ENCODE measurements around the gene NELL1.
A peak's percentile ranks its signal among the peaks of the same experiment; 100 is the strongest.

Gene NELL1

DNA sequence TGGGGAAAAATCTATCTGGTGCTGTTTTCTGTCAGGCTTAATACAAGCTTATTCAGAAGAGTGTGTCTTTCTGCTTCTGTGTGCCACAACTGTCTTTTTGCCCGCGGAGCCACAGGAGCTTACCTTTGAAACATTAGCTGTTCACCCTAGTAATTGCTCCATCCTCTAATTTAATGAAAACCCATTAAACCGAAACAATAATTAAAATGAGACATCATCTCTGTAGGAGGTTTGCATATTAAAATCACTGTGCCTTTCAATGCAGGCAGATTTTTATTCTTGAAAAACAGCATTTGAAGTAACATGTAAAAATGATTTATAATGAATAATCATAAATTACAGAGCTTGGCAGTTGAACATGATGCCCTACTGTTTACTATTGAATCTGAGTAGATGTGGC, 102.3 kb downstream of the NELL1 start:
- no peak for DNase-seq

DNA sequence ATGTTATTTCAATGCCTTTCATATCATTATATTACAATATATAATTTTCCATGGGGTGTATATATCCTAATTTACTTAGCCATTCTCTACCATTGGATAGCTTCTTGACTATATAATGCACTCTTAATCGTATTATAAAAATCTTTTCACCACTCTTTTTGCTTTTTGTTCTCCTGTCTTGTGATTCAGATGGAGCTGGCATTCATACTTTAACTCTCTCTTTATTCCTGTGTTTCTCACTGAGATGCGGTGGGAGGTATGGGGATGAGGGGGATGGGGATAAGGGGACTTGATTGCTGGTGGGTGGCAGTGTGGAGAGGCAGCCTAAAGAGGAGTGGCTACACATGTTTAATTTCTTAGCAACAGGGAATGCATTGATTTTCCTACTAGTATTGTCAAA, 105.9 kb downstream of the NELL1 start:
- no peak for DNase-seq

DNA sequence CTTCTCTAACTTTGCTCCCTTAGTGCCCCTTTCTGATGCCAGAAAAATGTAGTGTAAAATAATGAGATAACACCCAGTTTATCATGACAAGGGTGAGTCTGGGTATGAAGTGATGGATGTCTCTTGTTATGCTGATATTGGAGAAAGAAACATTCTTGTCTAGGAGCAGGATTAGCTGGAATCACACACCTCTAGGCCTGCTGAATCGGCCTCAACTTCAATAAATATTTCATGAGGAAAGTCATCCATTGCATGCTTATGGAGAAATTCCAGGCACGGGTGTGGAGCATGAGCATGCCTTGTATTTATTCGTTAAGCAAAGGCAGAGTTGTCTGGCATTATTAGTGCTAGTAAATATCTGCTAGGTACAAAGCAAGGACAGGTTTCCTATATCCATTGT, 113.4 kb downstream of the NELL1 start:
- no peak for DNase-seq

DNA sequence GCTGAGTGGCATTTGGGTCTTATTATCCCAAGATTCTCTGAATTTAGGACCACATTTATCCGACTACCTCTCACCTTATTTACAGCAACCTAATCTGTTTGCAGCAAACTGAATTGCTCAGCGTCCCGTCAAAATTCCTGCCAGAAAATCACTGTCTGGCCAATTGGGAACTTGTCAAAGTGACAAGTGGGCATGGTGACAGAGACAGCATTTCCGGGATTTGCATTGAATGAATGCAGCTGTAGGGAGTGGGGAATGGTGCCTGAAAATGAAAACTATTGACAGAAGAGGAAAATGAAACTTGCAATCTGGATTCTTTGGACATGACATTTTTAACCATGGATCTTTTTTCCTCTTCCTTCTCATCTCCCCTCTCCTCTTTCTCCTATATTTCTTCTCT, 113.8 kb downstream of the NELL1 start:
- DNase-seq = no peak

DNA sequence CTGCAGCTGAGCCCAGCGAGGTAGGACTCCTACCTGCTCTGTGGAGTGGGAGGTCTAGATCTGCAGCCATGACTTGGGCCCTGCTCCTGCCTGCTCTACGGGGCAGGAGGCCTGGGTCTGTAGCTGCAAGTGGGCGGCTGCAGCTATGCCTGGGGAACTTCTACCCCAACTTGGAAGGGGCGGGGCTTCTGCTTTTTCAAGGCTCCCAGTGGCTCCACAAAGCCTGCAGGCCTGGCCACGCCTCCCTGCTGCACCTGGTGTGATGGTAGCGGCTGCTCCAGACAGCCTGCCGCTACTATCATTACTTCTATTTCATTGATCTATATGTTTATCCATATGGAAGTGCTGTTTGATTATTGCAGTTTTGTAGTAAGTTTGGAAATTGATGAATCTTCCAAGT, 121.2 kb downstream of the NELL1 start:
- no peak for DNase-seq

DNA sequence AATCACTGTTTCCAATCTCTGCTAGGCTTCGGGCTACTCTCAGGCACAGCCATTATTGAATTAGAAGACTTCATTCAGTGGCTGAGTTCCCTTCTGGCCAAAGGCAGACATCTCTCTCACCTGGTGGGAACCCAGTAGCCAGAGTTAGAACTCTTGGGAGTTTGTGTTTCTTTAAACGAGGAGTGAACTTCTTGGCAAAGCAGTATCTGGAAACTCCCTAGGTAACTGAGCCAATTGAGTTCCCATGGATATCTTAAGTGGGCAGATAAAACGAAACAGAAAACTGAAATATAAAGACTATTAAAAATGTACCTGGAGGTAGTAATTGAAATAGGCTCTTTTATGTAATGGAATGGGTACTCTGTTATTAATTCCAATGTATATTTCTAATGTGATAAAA, 125.6 kb downstream of the NELL1 start:
- DNase-seq = no peak

DNA sequence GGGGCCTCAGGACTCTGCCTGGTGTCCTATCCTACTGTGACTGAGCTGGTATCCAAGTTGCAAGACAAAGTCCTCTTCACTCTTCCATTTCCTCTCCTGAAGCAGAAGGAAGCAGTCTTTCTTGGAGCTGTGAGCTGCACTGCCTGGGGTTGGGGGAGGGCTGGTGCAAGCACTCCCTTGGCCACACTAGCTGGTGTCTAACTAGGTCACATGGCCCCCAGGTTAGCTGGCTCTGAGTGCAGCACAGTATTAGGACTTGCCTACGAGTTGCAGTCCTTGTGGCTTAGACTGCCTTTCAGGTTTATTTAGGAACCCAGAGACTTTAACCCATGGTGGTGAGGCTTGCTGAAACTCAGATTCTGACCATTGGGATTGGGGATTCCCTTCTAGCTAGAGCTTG, 138.9 kb downstream of the NELL1 start:
- no peak for DNase-seq

DNA sequence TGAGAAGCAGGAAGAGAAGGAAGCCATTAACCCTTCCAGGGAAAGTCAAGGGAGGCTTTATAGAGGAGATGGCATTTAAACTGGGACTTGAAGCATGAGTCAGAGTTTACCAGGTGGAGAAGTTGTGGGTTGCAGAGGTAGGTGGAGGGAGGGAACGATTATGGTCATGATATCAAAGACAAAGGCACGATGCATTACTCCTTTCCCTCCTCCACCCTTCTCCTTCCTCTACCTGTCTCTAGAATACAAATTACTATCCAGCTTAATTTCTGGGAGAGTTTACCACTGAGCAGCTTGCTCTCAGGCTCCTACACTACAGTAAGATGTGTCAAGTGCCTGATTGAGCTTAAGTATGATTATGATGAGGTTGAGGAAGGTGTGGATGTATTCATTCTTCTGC, 151.7 kb downstream of the NELL1 start:
- DNase-seq = no peak

DNA sequence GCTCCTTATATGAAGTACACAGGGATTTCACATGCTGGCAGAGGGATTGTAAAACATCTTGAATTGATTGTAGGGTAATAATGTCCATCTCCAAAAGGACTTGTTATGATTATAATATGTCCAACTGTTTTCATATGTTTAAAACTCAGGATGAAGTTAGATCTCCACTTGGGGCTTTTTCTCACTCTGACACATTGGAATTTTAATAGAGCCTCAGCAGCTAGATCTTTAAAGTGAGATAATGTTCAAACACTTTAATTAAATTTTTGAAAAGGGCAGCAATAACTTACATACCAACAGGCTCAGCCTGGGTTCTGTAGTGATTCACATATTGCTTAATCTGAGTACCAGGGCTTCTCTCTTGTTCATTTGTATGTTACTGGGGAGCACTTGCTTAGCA, 152.1 kb downstream of the NELL1 start:
- no peak for DNase-seq

DNA sequence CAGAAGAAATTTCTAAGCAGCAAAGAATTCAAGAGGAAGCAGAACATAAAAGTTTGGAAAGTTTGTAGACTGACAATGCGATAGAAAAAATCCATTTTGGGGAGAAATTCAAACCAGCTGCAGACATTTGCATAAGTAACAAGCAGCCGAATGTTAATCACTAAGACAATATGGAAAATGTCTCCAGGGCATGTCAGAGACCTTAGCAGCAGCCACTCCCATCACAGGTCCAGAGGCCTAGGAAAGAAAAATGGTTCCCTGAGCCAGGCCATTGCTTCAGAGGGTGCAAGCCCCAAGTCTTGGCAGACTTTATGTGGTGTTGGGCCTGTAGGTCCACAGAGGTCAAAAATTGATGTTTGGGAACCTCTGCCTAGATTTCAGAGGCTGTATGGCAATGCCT, 155.4 kb downstream of the NELL1 start:
- no peak for DNase-seq

DNA sequence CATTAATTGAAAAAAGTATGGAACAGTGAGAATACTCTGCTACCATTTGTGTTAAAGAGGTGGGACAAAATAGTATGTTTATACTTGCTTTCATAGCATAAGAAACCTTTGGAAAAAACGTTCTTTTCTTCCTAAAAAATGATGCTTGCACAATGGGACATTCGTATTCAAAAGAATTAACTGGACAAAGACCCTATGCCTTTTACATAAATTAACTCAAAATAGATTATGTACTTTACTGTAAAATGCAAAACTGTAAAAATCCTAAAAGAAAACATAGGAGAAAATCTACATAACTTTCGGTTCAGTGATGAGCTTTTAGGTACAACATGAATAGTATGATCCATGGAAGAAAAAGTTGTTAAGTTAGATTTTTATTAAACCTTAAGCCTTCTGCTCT, 166.2 kb downstream of the NELL1 start:
- DNase-seq = no peak

DNA sequence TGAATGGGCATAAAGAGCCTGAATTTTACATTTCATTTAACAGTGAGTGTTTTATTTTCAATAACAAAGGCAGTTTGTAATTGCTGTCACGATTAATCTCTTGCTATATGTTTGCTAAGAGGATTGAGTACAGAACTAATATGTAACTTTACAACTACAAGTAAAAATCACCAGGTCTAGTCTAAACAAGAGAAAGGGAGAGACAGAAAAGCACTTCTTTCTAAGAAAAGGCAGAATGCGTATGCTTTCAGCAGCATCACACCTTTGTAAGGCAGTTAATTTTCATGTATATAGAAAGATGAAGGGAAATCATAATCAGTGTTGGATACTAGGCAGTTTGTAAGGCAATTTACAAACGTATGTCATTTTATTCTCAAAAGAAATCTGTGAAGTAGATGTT, 169.8 kb downstream of the NELL1 start:
- no peak for DNase-seq

DNA sequence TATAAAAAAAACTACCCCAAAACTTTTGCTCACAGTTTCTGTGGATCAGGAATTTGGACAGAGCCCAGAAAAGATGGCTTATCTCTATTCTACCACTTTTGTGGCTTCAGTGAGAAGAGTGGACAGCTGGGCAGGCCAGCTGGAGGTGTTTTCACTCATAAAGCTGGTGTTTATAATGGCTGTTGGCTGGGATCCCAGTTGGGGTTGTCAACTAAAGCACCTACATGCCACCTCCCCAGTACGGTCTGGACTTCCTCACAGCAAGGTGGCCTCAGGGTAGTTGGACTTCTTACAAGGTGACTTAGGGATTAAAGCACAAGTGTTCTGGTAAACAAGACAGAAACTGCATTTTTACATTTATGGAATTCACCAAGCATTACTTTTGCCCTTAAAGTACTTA, 171.0 kb downstream of the NELL1 start:
- no peak for DNase-seq

DNA sequence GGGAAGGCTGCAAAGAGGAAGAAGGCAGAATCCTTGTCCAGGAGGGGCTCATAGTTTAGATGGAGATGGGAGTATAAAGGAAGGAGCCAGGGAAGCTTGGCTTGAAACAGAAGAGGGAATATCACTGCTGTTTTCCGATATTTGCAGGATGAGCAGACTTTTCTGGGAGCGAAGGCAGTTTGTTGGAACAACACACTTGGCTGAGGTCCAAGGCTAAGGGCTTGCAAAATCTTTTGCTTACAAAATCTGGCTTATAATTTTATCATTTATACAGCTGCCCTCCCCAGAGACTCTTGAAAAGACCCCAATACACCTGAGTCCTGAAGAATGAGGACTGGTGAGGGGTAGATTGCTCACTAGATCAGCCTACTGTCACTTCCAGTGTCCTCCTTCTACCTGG, 174.8 kb downstream of the NELL1 start:
- DNase-seq = no peak

DNA sequence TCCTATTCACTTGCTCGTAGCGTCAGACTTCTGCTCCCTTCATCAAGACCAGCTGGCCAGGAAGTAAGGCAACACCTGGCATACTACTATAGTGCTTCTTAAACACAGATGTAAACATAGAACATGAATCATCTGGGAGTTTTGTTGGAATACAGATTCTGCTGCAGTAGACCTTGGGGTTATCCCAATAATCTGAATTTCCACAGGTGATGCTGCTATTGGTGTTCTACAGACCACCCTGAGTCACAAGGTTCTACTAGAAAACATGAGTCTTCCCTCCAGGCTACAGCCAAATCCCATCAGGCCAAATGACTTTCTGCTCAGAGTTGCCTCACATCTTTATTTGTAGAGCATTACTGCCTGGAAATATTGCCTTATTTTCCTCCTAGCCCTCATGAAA, 175.2 kb downstream of the NELL1 start:
- no peak for DNase-seq

DNA sequence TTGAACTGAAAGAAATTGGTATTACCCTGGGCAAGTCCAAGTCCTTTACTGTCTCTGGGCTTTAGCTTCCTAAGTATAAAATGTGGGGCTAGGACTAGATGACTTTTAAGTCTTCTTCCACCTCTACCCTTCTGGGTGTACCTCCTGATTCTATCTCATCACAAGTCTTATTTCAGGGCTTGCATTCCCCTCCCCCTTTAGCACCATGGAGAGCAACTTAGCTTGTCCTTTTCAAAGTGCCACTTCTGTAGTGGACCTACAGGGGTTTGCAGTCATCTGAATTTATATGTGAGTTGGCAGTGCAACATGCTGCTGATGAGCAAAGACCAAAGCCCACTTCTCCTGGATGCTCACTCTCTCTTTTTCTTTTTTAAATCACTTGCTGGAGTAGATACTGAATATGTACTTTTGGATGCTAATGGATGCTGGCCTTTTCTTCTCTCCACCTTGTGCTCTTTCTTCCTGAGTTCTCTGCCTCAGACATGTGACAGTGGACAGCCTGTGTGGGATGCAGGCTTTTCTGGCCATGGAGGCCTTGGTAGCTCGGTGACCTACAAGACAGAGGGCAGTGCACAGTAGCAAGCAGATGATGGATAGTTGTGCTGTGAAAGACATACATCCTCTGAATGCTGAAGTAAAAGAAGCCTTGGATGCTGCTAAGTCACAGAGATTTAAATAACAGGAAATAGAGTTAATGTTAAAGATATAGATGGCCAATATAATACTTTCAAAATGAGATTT, 185.0 kb downstream of the NELL1 start:
- DNase-seq = no peak

DNA sequence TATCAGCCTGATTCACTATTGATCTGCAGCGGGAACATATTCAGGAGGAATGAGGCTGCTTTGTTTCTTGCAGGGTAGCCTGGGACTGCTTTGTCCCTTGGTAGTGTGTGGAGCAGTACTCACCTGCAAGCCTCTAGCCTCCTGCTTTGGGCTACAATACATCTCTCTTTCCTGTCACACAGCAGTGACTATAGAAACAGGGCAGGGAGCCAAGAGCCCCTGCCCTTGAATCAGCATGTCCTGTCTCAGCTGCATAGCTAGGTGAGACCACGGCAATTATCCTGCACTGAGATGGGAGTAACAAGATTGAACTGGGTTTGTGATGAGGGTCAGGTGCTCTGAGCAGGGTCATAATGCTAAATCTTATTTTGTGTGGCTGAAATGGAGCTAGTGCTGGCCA, 191.9 kb downstream of the NELL1 start:
- no peak for DNase-seq

DNA sequence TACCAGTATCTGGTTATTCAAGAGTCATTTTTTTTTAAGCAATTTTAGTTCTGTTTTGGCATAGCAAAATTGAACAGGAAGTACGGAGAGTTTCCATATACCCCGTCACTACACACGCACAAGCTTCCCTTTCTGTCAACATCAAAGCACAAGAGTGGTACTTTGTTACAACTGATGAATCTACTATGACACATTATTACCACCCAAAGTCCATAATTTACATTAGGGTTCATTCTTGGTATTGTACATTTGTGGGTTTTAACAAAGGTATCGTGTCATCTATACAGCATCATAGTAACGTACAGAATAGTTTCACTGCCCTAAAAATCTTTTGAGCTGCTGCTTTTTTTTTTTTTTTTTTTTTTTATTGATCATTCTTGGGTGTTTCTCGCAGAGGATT, 192.9 kb downstream of the NELL1 start:
- peak in 1 of 4 experiments; percentile 13 for DNase-seq

DNA sequence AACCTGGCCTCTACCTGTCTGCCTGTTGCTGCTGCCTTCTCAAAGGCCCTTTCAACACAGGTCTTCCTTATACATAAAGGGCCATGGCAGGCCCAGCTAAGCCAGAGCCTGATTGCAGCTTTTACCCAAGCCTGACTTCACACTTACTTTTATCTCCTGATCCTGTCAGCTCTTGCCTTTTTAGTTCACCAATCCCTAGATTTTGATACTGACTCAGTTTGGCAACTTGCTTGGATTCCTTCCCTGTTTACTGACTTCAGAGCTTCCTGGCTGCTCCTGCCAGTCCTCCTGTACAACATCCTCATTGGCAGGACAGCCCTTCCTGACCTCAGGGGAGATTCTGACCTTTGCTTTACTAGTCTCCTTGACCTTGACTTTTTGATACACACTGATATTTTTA, 195.2 kb downstream of the NELL1 start:
- no peak for DNase-seq

DNA sequence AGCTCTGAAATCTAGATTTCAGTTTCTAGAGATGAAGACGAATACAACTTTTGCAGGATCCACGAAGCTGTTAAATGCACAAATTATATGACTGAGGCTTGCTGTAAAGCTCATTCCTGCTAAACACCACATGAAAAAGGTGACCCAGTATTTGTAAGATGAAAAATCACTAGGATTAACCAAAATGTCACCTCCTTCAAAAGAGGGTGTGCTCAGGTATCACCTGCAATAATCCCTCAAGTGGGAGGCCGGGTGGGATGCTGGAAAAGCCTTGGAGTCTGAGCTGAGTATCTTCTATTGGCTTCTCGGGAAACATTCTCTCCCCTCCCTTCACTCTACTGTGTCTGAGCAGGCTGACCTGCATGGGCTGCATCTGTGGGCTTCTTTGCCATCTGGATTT, 195.8 kb downstream of the NELL1 start:
- no peak for DNase-seq

DNA sequence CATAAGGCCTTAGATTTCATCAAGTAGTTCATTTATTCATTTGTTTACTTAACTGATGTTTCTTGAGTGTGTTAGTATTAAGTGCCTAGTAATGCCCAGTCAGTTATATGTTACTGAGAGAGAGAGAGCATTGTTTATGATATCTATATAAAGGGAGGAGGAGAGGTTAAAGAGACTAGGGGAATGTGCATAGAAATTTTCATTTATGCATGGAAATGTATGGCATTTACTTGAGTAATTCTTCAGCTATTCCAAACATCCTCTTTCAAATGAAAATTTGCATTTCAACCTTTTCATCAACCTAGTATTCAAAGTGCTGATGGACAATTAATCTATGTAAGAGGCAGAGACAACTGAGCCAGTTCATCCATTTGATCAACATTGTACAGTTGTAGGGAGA, 199.7 kb downstream of the NELL1 start:
- DNase-seq = no peak

DNA sequence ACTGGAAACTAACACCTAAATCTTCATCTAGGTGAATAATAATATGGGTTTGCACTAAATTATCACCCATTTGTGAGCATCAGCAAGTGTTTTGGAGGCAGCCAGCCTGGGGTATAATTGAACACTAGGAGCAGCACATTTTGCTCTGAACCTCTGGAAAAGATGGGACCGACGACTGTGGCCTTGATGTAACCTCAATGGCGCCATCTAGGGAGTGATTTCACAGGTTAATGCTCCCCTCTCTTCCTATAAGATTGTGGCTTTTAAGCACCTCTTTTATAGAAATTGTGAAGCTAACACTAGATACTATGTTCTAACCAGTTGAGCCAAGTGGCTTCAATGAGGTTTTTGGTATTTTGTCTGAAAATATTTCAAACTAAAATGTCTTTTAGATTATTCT, 203.7 kb downstream of the NELL1 start:
- DNase-seq = peak in 3 of 4 experiments; percentile 4 to 18 (median 13)

DNA sequence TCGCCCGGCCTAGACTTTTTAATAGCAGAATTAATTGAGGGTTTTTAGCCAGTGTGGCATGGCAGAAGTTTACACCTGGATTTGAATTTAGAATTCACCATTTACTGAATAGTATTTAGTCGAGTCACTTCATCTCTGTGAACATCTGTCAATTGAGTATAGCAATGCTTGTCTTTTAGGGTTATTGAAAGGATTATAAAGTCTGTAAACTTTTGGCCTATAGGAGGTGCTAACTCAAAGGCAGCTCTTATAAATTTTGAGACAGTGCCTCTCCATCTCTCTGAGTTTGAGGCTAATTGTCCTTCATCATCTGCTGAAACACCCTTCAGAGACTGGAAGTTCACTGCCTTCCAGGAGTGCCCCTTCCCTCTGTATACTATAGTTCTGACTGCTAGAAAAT, 205.0 kb downstream of the NELL1 start:
- DNase-seq = no peak

DNA sequence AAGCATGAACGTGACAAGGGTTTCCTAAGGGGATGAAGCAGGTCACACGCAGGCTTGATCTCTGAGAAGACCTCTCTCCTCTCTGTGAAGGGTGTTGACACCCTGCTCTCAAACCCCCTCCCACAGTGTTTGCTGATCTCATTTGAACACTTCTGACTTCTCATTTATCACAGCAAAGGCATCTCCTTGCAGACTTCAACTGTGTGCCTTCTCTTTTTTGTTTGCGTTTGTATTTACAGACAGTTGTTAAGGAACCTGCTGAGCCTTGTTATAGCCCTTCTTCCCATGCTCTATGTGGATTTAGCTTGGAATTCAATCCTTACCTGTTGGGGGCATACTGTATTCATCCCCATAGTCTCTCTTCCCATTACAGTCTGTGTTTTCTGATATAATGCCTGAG, 206.5 kb downstream of the NELL1 start:
- no peak for DNase-seq

DNA sequence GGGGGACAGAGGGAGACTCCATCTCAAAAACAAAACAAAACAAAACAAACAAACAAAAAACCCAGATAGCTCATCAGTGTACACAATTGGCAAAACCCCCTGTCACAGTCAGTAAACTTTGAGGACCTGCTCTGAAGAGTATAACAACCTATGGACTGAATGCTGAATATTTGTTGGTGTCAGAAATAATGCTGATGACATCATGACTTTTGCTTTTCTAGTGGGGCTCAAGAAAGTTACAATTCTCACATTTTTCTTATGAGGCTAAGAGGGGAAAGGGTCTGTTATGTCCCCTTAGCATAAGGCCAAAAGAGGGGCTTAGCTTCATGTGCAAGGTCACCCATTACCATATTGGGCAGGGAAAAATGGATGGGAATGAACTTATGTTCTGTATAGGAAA, 207.4 kb downstream of the NELL1 start:
- DNase-seq = no peak

Data from suppressor macrophage (primary cell).